GM19397 (cell line): ENCODE data around the gene OGA.

Experiments
- ATAC-seq: cut with Tn5 transposase; IDR thresholded peaks from one replicate; pipeline ENCODE4 v1.9.1; 2021; ENCODE audit warnings: mild to moderate bottlenecking, moderate library complexity; ENCODE audit not compliant: unreplicated experiment

Gene OGA

DNA sequence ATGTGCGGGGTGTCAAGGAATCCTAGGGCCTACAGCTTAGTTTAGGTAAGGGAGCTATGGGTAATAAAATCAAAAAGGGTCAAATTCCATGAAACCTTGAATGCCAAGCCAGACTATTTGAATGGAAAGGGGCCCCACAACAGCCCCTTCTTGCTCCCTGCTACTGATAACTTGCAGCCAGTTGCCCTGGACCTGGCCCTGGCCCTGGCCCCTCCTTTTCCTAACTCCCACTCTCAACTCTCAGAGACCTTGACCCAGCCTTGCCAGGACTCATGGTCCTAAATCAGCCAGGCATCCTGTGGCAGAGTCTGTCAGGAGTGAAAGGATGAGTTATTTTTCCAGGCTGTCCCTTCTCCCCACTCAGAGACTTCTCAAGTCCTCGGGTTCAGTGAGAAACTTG lies 19.5 kb upstream of the OGA start:
- ATAC-seq: no peak

DNA sequence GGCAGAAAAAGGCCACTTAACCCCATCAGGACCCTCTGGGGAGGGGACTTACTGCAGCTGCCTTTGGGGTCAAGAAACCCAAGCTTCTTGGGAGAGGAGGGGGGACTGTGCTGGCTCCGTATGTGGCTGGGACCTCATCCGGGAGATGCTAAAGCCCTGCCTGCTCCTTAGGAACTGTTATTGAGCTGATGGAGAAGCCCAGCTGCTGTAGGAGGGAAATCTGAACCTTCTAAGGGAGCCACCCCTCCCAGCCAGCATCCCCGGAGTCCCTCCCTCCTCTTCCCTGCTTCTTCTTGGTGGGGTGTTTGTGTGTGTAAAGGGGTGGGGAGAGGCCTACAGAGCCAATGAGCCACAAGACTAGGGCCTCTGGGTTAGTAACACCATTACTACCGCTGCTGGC lies 17.1 kb upstream of the OGA start:
- no peak for ATAC-seq

DNA sequence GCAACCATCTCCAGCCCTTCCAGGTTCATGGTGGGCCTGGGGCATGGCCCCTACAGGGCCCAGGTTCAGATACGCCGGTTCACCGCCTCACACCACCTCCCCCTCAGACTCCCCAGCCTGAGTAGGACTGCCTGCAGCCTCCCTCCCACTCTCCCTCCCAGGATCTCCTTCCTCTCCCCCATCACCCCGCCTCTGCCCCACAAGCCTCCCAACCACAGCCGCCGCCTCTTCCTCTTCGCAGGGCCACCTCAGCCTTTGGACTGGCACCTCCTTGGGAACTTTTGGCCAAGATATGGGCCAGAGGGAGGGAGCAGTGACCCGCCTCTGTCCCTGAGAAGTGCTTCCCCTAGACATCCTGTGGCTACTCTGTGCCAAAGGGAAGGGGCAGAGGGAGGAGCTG lies 16.1 kb upstream of the OGA start:
- no peak for ATAC-seq

DNA sequence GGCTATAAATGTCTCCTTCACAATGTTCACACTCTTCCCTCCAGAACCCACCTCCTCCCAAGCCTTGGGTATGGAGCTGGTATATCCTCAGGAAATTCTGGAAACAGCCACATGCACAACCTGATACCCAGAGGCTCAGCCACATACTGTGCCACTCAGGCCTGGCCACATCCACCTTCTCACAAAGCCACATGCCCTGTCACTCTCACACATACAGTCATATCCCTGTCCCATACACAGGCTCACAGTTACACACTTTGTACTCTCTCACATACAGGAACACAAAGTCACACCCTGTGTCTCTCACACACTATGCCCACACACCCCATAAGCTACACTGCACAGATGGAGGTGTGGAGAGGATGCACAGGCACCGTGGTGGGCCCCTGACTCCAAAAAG lies 15.2 kb upstream of the OGA start:
- ATAC-seq: no peak

DNA sequence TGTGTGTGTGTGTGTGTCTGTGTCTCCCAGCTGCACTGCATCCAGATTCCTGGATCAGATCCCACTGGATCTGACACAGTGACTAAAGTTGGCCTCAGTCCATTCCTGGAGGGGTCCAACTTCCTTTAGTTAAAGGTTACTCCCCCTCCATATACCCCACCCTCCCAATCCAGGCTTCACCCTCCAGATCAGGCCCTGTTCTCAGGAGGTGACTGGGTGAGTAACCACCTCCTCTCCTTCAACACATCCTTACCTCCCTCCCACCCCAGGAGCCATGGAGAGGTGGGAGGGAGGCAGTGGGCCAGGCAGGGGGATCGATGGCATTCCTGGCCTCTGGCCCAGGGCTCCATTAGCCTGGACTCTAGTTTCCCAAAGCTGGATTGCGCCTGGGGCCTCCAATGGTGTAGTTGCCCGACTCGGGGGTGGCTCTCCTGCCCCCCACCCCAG lies 14.1 kb upstream of the OGA start:
- no peak for ATAC-seq

DNA sequence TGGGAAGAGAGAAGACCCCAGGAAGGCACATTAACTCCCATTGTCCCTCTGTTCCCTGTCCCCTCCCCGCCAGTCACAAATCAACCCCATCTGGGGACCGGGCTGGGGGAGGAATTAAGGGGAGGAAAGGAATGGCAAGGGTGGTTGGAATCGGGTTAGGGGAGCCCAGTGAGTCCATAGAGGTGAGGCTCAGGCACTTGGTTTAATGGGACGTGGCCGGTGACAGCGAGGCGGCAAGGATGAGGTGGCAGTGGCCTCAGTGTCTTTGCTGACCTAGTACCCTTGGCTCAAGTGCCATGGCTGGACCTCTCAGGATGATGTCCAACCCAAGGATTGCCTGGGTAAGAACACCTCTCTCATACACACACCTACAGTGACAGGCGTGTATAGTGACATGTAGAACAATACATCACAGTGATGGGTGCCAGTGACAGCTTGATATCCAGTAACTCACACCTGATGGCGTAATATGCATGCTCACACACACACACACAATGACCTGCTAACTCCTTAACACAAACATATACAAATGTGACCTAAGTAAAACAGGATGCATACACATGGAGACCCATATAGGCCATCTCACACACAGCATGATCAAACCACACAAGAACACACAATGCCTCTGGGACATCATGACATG lies 13.0 kb upstream of the OGA start:
- ATAC-seq: no peak

DNA sequence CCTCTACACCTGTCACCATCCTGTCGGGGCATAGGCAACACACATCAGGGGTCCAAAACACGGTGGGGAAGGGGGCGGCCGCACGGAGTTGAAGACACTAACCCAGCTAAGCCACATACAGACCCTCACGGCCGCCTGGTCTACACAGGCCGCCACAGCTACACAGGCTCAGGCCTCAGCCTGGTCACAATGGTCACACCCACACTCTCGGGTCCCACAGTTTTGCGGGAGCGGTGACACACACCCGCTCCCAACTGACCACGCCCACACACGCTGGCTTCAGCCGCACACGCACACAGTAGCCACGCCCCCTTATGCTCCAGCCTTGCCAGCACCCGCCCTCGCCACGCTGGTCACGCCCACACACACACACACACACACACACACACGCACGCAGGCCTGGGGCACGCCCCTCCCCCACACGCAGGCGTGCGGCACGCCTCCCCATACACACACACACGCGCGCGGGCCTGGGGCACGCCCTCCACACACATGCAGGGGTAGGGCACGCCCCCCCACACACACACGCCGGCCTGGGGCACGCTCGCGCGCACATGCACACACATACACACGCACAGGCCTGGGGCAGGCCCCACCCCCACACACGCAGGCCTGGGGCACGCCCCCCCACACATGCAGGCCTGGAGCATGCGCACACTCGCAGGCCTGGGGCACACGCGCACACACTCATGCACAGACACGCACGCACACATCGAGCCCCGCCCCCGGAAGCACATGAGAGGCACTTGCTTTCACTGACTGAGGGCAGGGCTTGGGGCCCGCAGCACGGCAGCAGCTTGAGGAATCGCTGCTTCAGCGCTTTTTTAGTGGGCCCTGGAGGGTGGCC lies 12.3 kb upstream of the OGA start:
- ATAC-seq: peak; percentile 70

DNA sequence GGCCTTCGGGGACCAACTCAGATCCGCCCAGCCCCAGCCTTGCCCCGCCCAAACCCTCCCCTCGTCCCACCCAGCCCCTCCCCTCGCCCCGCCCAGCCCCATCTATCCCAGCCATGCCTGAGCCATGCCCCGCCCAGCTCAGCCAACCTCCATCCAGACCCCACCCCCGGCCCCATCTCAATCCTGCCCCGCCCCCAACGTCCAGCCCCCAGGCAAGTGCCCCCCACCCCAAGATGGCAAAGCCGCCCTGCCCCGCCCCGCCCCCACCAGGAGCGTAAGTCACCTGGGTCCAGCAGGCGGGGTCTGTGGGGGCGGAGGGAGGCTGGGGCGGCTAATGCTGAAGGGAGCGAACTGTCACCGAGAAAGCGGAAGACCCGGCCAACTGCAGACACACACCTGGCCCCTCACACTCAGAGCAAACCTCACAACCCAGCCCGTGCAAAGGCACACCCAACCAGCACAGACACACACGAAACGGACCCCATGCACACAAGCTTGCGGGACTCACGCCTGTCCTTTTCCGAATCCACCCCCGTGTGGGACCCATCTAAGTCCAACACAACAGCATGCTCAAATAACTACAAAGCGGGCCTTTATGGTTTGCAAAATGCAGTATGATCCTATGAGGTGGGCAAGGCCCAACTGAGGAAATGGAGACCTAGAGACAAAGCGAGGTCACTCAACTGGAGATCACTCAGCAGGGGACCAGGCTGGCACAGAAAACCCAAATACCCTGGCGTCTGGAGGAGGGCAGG lies 11.5 kb upstream of the OGA start:
- ATAC-seq: peak; percentile 5

DNA sequence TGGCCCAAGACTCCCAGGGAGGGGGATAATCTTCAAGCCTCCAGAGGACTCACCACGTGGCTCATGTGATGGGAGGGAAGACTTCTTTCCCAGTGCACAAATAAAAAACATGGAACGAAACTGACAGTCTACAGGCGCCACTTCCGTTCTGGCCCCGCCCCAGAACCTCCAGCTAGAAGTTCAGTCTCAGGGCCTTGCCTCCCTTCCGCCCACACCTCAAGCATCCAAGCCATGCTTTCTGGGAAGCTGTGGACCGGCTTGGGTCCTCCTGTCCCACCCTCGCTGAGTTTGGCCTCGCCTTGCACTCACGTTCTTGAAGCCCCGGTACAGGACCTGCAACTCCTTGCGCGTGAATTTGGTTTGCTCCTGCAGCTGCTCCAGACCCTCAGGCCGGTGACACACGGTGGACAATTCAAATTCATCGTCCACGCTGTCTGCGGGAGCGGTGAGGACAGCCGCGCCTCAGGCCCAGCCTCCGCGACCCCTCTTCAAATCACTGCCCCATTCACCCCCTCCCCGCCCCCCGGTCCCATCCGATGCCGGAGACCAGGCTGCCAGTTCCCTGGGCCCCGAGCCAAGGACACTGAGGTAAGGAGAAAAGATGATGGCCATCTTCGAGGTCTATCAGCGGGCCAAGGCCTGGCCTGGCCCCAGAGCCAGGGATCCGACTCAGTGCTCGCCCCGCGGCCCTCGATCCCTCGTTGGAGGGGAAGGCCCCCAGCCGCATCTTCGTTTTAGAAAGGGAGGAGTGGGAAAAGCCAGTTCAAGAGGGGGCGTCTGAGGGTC lies 10.7 kb upstream of the OGA start:
- ATAC-seq: no peak

DNA sequence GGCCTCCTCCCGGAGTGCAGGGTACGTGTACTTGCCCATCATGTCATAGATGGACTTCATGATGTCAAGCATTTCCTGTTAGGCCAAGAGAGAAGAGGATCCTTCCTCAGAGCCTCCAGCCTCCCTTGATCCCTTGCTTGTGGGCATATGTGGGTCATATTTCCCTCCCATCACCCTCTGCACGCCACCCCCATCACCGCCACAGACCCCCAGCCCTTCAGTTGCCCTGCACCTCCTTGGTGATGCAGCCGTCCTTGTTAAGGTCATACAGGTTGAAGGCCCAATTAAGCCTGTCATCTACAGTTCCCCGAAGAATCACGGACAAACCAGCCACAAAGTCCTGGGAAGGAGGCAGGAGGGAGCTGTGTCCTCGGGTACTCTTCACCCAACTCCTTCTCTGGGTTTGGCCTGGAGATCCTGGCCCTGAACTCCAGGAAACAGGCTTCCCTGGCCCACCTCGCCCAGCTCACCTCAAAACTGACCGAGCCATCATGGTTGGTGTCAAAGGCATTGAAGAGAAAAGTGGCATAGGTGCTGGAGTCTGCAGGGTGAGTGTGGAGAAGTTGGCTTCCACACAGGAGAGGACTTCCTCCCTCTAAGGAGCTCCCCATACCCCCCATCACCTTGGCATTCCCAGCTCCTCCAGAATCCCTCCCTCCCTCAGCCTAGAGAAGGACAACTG lies 9.8 kb upstream of the OGA start:
- no peak for ATAC-seq

DNA sequence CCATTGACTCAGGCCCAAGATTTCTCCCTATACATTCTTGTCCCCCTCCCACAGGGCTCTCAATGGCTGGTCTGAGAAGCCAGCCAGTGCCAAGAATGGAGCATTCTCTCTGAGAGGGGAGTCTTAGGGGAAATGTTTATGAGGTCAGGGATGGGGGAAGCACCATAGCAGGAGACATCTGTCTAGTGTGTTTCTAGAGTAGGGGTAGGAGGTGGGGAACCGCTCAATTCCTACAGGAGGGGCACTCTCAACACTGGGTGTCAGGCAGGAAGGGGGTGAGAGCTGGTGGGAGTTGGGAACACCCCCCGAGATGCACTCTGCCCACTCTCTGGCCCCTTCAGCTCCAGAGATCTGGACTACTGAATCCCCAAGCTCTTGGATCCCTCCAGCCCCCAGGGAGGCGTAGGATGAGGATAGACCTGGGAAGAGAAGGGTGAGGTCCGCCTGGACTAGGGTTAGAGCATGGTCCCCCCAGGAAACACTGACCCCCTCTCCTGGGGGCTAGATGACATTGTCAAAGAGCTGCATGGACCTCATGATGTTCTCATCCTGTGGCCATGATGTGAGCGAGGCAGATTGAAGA lies 8.7 kb upstream of the OGA start:
- no peak for ATAC-seq

DNA sequence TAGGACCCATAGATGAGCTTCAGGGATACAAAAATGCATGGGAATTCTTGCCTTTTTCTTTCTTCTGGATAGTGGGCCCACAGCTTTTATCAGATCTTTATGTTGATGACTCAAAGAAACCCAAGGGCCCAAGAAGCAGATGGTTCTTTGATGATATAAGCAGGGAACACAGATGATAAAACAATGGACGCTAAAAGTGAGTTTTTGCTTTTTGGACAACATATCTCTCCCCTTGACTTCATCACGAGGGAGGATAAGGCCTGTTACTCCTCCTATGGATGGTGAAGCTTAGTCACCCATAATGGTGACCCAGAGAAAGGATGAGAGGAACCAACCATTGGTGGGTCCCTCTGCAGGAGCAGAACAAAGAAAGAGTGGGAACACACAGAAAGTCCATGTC lies 6.5 kb upstream of the OGA start:
- ATAC-seq: no peak

DNA sequence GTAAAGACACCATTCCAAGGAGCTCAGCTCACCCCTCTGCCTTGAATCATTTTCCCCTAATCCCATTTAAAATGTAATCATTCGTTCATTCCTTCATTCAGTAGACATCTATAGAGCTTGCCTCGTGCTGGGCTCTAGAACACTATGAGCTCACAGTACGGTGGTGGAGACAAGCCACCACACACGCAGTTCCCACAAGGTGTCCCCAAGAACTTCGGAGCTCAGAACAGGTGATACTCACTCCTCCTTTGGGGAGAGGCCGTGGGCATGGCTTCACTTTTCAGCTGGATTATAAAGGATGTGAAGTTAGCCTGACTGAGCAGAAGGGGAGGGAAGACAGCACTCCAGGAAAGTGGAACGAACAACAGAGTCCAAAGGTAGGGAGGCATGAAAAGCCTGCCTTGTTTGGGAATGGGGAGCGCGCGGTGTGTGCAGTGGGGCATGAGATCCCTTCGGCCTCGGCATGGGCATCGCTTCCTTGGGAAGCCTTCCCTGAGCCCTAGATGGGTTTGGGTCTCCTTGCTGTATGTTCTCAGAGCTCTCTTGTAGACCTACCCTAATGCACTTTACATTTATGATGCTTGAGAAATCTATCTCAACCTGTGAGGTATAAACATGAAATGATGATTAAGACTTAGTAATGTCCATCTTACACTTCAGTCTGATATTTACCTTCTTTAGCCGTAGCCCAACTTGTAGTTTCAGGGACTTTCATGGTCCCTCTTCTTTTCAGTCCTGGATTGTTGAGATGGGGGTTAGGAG lies 809 bp upstream of the OGA start:
- peak; percentile 2 for ATAC-seq

DNA sequence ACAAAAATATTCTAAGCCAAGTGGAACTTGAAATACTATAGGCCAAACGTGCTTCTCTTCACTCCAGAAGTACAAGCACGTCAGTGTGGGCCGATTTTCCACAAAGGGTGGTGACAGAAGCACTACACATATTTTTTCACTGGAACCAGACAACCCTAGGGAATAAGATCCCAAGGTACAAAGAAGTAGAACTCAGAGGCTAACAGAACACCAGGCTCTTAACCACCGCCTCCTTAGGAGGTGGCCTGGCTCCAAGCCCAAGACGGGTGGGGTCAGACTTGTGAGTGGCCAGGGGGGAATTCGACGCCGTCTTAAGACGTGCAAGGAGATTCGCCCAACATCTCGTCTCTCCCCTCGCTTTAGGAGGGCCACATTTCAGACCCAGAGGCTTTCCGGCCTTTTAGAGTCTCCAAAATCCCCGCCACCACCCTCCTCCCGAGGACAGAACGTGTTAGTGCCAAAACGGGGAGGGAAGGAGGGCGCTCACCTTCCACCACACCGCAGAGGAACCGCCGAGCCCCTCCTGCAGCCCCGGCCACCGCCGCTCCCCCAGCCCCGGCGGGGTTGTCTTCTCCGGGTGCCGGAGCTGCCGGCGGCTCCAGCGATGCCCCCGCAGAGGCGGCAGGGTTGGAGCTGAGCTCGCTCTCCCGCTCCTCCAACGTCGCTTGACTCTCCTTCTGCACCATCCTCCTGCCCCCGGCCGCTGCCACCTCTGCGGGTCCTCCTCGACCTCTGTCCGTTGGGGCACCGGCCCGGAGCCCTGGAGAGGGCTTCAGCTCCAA lies 716 bp downstream of the OGA start:
- ATAC-seq: peak; percentile 4

DNA sequence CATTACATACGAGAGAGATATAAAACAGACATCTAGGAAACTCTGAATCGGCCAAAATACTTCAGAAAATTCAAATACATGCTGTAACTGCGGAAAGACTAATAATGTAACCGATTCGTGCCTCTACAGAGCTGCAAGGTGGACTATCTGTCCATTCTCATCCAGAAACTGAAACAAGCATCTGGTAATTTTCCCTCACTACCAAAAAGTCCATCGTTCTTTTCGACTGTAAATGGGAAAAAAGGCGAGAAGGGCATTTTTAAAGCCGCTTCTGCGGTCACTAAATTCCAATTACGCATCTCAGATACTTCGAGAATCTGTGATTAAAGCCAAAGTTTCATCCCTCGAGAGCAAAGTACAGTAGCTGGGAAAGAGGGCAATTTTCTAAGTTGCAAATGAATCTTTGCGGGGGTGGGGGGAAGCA lies 1.3 kb downstream of the OGA start:
- no peak for ATAC-seq

DNA sequence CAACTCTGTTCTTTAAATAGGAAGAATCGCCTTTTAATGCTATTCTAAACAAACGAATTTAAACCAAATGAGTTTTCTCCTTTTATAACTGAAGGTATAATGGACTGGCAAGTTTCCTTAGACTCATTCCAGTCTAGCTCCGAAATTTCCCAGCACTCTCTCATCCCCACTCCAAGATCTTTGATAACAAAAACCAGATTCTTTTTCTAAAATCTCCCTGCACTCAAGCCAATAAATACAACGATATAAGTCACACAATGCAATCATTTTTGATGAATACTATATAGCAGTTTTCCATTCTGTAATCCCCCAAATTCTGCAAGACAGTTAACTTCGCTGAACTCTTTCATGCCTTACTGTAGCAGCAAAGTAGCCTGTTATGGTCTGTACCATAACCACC lies 1.9 kb downstream of the OGA start:
- ATAC-seq: no peak

DNA sequence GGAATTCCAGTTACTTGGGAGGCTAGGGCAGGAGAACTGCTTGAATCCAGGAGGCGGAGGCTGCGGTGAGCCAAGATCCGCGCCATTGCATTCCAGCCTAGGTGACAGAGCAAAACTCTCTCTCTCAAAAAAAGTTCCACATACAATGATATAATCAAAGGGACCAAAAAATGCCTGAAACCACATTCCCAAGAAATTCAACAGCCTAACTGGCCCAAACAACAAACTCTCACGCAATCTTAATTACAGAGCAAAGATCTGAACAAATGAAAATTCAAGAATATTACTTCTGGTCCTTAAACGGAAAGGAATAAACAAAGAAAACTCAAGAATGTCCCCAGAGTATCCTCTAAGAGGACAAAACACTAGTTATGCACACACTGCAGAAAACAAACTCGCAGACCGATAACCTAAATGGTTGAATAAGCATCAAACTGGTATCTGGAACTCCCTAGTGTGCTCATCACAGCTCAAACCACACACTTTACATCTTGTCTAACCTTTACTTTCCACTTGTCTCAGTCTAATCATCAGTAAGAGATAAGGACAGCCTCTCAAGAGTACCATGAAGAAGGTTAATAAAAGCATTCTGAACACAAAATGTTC lies 3.7 kb downstream of the OGA start:
- ATAC-seq: no peak

DNA sequence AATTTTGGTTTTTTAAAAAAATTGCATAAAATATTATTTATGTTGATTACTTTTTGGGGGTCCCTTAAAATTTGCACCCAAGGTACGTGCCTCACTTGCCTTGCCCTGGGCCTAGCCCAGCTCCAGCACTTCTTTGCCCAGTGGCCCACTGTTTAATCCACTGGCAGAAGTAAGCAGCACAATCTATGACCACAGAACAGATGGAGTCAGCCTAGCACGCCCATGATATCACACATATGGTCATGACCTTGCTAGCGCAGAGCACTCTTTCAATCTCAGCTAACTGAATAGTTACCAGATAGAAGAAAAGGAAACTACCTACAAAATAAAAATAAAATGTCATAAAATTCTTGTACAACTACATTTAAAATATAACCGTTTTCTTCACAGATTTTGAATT lies 5.6 kb downstream of the OGA start:
- no peak for ATAC-seq
